ENCODE measurements around the gene NSD1. TPM values are rescaled to one million over a fixed set of nuclear protein-coding genes. Genes with fewer than 3 reads are reported as not detected.
A peak's percentile ranks its signal among the peaks of the same experiment; 100 is the strongest.

NSD1 gene
- total RNA-seq, 3 donors from 2014 or later = 37.7 to 52.2 (median 38.6) TPM

GRCh38 chr5:177095088-177095669 lies 38.4 kb upstream of the NSD1 start:
- no peak for TF ChIP-seq POLR2AphosphoS5 (IDR thresholded peaks at IDR 0.05)
- TF ChIP-seq CTCF (IDR thresholded peaks at IDR 0.05) = no peak
- no peak for TF ChIP-seq POLR2A (IDR thresholded peaks at IDR 0.05)
- peak overlapping the region in 1 of 2 donors; percentile 10 for H3K27ac ChIP-seq
- H3K9me3 ChIP-seq = no peaks in the 10 kb centered on the region
- DNase-seq (ENCODE audit: low spot score in 2 of 2) = no peak
- no peak overlapping the region for H3K4me3 ChIP-seq
- H3K27me3 ChIP-seq = no peaks in the 10 kb centered on the region
- H3K36me3 ChIP-seq = no peaks in the 10 kb centered on the region
- intact Hi-C loops (cut with DNase I; ENCODE audit: low total_unique reads) = no loop called here
- no peaks in the 10 kb centered on the region for H3K4me1 ChIP-seq

- Histone ChIP-seq H3K36me3 (no peaks in the 10 kb centered on the region), H3K27ac (no peak overlapping the region), H3K9me3 (no peaks in the 10 kb centered on the region), H3K27me3 (no peaks in the 10 kb centered on the region), H3K4me1 (no peaks in the 10 kb centered on the region), H3K4me3 (no peak overlapping the region)
- TF ChIP-seq POLR2AphosphoS5 (IDR thresholded peaks at IDR 0.05) (no peak), CTCF (IDR thresholded peaks at IDR 0.05) (no peak), POLR2A (IDR thresholded peaks at IDR 0.05) (no peak)
- intact Hi-C loops (cut with DNase I; ENCODE audit: low total_unique reads) = no loop called here
- no peak for DNase-seq (ENCODE audit: low spot score in 2 of 2)
Measured at GRCh38 chr5:177096162-177097015, 37.2 kb upstream of the NSD1 start.

GRCh38 chr5:177097016-177097985 lies 36.3 kb upstream of the NSD1 start:
- Histone ChIP-seq H3K27ac (no peak overlapping the region), H3K9me3 (no peaks in the 10 kb centered on the region), H3K4me1 (no peaks in the 10 kb centered on the region), H3K4me3 (no peak overlapping the region), H3K27me3 (no peaks in the 10 kb centered on the region), H3K36me3 (no peaks in the 10 kb centered on the region)
- TF ChIP-seq POLR2AphosphoS5 (IDR thresholded peaks at IDR 0.05) (no peak), CTCF (IDR thresholded peaks at IDR 0.05) (no peak), POLR2A (IDR thresholded peaks at IDR 0.05) (no peak)
- DNase-seq (ENCODE audit: low spot score in 2 of 2) = no peak
- intact Hi-C loops (cut with DNase I; ENCODE audit: low total_unique reads) = no loop called here

GRCh38 chr5:177098120-177098469 lies 35.5 kb upstream of the NSD1 start:
- Histone ChIP-seq H3K27me3 (no peaks in the 10 kb centered on the region), H3K9me3 (no peaks in the 10 kb centered on the region), H3K4me1 (no peaks in the 10 kb centered on the region), H3K36me3 (no peaks in the 10 kb centered on the region), H3K27ac (no peak overlapping the region), H3K4me3 (no peak overlapping the region)
- DNase-seq (ENCODE audit: low spot score in 2 of 2) = no peak
- intact Hi-C loops (cut with DNase I; ENCODE audit: low total_unique reads) = no loop called here
- TF ChIP-seq CTCF (IDR thresholded peaks at IDR 0.05) (no peak), POLR2A (IDR thresholded peaks at IDR 0.05) (no peak), POLR2AphosphoS5 (IDR thresholded peaks at IDR 0.05) (no peak)
